Vagina (tissue), 2 donors: ENCODE results near the gene WDR35. TPM values are rescaled to one million over a fixed set of nuclear protein-coding genes. Genes with fewer than 3 reads are reported as not detected.

Source experiments
- DNase-seq, 2 donors: peaks; one replicate each; pipeline ENCODE4 v3.0.0-alpha.2; 2017; ENCODE audit errors: extremely low spot score in 2 of 2
- H3K27ac ChIP-seq: fragments of 200-600 bp; sonication (generic); one replicate; pipeline ENCODE4 v1.5.1; 2019
- H3K27me3 ChIP-seq: fragments of 200-600 bp; sonication (generic); one replicate; pipeline ENCODE4 v1.5.1; 2019
- H3K36me3 ChIP-seq, 2 donors: fragments of 200-600 bp; sonication (generic); one replicate each; pipeline ENCODE4 v1.5.1; 2017 to 2019
- H3K4me1 ChIP-seq: fragments of 200-600 bp; sonication (generic); one replicate; pipeline ENCODE4 v1.5.1; 2019
- H3K4me3 ChIP-seq, 2 donors: fragments of 200-600 bp; sonication (generic); 1 replicate in 1 of 2; 2 replicates in 1 of 2; pipeline ENCODE4 v1.5.1; 2016 to 2019
- H3K9me3 ChIP-seq: fragments of 200-600 bp; sonication (generic); one replicate; pipeline ENCODE4 v1.5.1; 2019
- POLR2A ChIP-seq, 2 donors: fragments of 450-650 bp; IDR thresholded peaks; one replicate each; pipeline ENCODE4 v1.6.1; 2017; ENCODE audit warnings: antibody characterized with exemption in 2 of 2, mild to moderate bottlenecking in 2 of 2, moderate library complexity in 2 of 2
- POLR2AphosphoS5 ChIP-seq, 2 donors: sonication (generic); formaldehyde crosslinking; IDR thresholded peaks; one replicate each; pipeline ENCODE4 v1.9.0; 2017; ENCODE audit warnings: antibody characterized with exemption in 2 of 2, mild to moderate bottlenecking in 2 of 2, low read depth in 1 of 2; ENCODE audit not compliant: insufficient read depth in 1 of 2
- intact Hi-C: fragments of 100-400 bp; cut with DNase I; formaldehyde crosslinking; loops from one replicate; pipeline ENCODE4 v1.15.1; 2023
- total RNA-seq: library from RNA; depleted of rRNA; stranded (reverse); fragments of >200 nt; gene quantifications from one replicate; pipeline ENCODE4 v1.2.3, GENCODE V29; 2016
- TF ChIP-seq, protein P1 (sequence below), 3 experiments: fragments of 450-650 bp in 2 of 3; fragments of 200-600 bp in 1 of 3; sonication (generic) in 1 of 3; IDR thresholded peaks; one replicate each; pipeline ENCODE4 v1.5.1; 2017 to 2019; ENCODE audit warnings: antibody characterized with exemption in 3 of 3, mild to moderate bottlenecking in 2 of 3, moderate library complexity in 2 of 3

The WDR35 gene
- total RNA-seq, 1 donor from 2014 or later: 8.3 TPM

DNA sequence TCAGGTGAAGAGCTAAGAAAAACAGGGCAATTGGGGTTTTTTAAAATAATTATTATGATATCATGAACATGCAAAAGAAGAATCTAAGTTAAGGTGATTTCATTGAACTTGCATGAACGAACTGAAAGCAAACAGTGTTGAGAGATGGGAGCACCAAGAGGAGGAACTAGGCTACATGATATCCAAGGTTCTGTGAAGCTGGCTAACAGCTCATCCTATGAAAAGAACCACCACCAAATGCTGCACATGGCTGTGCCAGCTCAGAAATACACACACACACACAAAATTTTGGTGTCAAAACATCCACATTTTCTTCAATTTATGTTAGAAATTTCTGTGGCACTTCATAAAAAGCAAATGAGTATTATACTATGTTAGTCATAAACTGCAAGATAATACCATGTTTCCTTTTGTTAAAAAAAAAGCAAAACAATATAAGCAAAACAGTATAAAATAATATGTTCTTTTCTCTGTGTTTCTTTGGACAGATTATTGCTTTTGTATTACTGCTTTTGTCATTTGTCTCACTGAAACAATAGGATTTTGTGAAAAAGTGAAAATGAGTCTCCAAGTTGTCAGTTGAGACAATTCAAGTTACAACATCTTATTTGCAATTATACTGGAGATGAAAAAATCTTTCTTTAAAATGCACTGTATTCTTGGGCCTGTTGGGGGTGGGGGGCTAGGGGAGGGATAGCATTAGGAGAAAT is 75.5 kb downstream of the WDR35 start:
- no peaks in the 10 kb centered on the region for H3K36me3 ChIP-seq
- intact Hi-C loops: no loop called here
- H3K4me3 ChIP-seq: no peak overlapping the region
- H3K27ac ChIP-seq: no peak overlapping the region
- no peaks in the 10 kb centered on the region for H3K9me3 ChIP-seq
- no peaks in the 10 kb centered on the region for H3K27me3 ChIP-seq
- no peaks in the 10 kb centered on the region for H3K4me1 ChIP-seq
- TF ChIP-seq POLR2AphosphoS5 (IDR thresholded peaks at IDR 0.05; ENCODE audit: insufficient read depth in 1 of 2, low read depth in 1 of 2) (no peak), POLR2A (IDR thresholded peaks at IDR 0.05) (no peak)
- TF ChIP-seq, protein P1, sequence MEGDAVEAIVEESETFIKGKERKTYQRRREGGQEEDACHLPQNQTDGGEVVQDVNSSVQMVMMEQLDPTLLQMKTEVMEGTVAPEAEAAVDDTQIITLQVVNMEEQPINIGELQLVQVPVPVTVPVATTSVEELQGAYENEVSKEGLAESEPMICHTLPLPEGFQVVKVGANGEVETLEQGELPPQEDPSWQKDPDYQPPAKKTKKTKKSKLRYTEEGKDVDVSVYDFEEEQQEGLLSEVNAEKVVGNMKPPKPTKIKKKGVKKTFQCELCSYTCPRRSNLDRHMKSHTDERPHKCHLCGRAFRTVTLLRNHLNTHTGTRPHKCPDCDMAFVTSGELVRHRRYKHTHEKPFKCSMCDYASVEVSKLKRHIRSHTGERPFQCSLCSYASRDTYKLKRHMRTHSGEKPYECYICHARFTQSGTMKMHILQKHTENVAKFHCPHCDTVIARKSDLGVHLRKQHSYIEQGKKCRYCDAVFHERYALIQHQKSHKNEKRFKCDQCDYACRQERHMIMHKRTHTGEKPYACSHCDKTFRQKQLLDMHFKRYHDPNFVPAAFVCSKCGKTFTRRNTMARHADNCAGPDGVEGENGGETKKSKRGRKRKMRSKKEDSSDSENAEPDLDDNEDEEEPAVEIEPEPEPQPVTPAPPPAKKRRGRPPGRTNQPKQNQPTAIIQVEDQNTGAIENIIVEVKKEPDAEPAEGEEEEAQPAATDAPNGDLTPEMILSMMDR (IDR thresholded peaks at IDR 0.05): no peak
- DNase-seq: no peak

DNA sequence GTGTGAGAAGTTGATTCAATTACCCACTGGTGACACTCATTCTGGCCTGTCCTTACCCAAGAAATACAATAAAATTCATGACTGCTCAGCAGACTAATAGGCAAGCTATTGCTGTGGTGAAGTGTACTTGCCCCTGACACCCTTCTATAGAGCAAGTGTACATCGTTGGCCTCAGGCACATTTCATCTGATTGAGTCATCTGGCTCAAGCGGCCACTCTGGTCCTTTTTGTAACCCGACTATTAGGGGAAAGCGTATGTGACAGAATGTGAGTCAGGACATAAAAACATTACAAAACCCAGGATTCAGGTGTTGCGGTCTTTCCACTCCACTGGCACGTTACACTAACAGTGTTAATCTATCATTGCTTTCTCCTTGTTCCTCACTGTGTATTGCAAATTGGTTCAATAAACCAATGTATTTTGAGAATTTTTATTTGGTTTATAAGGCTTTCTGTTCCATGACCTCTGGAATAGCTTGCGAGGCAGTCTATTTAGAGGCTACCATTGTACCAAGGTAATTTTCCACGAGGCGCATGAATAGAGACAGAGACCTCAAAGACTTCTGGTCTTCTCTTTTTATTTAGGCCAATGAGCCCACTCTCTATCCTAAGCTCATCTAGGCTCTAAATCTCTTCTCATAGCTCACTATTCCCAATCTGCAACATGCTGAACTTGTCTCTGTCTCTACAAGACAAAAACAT is 77.9 kb downstream of the WDR35 start:
- Histone ChIP-seq H3K36me3 (no peaks in the 10 kb centered on the region), H3K9me3 (no peaks in the 10 kb centered on the region), H3K27ac (no peak overlapping the region), H3K4me1 (no peaks in the 10 kb centered on the region), H3K27me3 (no peaks in the 10 kb centered on the region), H3K4me3 (no peak overlapping the region)
- TF ChIP-seq POLR2A (IDR thresholded peaks at IDR 0.05) (no peak), POLR2AphosphoS5 (IDR thresholded peaks at IDR 0.05; ENCODE audit: insufficient read depth in 1 of 2, low read depth in 1 of 2) (no peak)
- TF ChIP-seq, protein P1 (IDR thresholded peaks at IDR 0.05): no peak
- intact Hi-C loops: no loop called here
- no peak for DNase-seq

DNA sequence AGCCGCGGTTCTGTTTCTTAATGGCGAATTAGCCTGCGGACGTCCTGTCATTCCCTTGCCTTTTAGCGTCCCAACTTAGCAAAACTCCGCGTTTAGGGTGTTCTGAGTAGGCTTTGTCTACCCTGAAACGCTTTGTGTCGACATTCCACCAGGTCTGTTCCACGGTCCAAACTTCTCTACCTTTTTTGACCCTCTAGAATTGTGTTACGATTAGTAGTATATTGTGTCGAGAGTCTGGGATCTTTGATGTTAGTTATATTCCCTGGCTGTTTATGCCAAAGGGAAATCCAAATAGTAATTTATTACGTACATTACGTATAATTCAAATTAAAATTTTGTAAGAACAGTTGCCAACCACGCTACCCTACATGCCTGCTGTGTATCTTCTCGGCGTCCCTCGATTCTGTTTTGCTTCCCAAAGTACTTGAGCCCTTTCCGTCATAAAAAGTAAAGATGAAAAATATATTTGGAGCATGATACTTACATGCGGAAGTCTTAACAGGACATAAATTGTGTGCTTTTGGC is 87.6 kb downstream of the WDR35 start:
- intact Hi-C loops: no loop called here
- TF ChIP-seq POLR2AphosphoS5 (IDR thresholded peaks at IDR 0.05; ENCODE audit: insufficient read depth in 1 of 2, low read depth in 1 of 2) (no peak), POLR2A (IDR thresholded peaks at IDR 0.05) (no peak)
- TF ChIP-seq, protein P1 (IDR thresholded peaks at IDR 0.05): no peak
- no peaks in the 10 kb centered on the region for H3K9me3 ChIP-seq
- no peaks in the 10 kb centered on the region for H3K27me3 ChIP-seq
- H3K4me3 ChIP-seq: peak overlapping the region; percentile 61 to 94
- no peak for DNase-seq
- H3K27ac ChIP-seq: peak overlapping the region; percentile 94
- no peaks in the 10 kb centered on the region for H3K36me3 ChIP-seq
- peaks cover 33% of the 10 kb centered on the region for H3K4me1 ChIP-seq

DNA sequence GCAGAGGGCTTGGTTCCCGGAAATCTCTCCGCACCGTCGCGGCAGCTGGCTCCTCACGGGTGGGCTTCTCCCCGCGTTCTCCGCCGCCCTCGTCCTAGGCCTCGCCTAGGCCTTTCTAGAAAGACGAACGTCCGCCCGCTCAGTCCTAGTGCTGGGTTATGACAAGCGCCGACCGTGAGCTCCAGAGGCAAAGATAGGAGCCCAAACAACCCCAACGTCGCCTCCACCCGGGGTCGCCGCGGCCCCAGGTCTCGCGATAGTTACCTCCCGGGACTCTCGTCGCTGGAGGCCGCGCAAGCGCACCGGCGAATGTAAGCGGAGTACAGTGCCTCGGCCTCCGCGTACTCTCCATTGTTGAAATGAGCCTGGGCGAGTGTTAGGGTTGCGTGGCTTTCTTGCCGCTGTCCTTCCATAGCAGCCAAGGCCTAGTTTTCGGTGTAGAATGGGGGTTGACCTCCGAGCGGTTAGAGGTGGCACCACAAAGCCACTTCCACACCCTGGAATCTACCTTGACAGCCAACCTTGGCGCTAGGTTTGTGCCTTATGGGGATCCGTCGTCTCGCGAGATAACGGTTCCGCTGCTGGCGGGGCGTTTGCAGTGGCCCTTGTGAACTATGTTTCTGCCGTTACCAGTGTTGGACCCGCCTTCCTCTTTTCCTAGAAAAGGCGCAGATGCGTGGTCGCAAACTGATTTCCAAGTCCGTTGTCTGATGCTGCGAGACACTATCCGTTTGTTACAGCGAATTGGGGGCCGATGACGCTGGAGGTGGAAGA is 88.3 kb downstream of the WDR35 start, which contains the start of gene TTC32:
Gene TTC32, minus strand, starts transcription at position 542 of the 774 bp plus-strand sequence. Its CDS starts 129 bp downstream, at position 413.
- intact Hi-C loops: no loop called here
- DNase-seq: peak; percentile 95 to 96
- peak in 1 of 2 donors; percentile 79 for TF ChIP-seq POLR2A (IDR thresholded peaks at IDR 0.05)
- TF ChIP-seq POLR2AphosphoS5 (IDR thresholded peaks at IDR 0.05; ENCODE audit: insufficient read depth in 1 of 2, low read depth in 1 of 2): peak; percentile 89 to 95
- TF ChIP-seq, protein P1 (IDR thresholded peaks at IDR 0.05): no peak
- Histone ChIP-seq H3K36me3 (no peaks in the 10 kb centered on the region), H3K4me3 (peak within 1 kb of the TSS; percentile 61 to 94), H3K27ac (peak within 1 kb of the TSS; percentile 94), H3K9me3 (no peaks in the 10 kb centered on the region), H3K4me1 (peaks cover 33% of the 10 kb centered on the region), H3K27me3 (no peaks in the 10 kb centered on the region)
